Stimulated activated CD4-positive, alpha-beta T cell treated with anti-CD3 and anti-CD28 coated beads, Interleukin-4, amount 100 ng/mL, for 1 hour (primary cell): ENCODE data around the gene MIOS.
"Not testable (repeated sequence)": the region's sequence is repeated elsewhere in the genome, so short reads cannot be mapped to it uniquely, and the experiment has no call there.

ENCODE experiments used
- DNase-seq: peaks from one replicate; pipeline ENCODE4 v3.0.0-alpha.2; 2020

Gene MIOS

DNA sequence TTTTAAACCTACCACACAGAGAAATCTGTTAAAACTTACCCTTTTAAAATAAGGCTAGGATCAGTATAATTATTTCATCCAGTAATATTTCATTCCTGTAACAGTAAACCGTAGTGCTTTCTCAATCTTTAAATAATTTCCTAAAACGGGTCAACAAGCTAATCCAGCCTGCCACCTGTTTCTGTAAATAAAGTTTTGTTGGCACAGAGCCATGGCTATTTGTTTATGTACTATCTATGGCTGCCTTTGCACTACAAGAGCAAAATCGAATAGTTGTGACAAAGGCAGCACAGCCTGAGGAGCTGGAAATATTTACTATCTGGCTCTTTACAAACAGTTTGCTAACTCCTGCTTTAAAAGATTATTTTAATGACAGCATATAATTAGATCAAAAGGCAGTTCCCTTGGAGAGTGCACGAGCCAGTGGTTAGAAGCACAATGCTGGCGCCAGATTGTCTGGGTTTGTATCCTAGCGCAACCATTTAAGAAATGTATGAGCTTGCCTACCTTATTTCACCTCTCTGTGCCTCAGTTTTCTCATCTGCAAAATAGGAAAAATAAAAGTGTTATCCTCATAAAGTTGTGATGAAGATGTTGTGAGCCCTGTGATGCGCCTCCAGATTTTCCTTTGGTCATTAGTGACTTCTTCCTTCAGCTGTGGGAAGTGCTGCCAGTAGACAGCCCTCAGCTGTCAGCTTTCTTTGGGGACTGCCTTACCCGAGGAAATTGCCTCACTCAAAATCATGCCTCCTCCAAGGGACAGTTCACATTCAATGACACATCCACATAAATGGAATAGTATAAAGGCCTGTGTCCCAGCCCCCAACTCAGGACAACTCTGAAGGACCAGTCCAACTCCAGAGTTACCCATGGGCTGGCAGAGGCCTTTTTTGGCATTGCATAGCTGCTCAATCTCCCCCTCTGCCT is 11.8 kb upstream of the MIOS start:
- DNase-seq, result no peak

DNA sequence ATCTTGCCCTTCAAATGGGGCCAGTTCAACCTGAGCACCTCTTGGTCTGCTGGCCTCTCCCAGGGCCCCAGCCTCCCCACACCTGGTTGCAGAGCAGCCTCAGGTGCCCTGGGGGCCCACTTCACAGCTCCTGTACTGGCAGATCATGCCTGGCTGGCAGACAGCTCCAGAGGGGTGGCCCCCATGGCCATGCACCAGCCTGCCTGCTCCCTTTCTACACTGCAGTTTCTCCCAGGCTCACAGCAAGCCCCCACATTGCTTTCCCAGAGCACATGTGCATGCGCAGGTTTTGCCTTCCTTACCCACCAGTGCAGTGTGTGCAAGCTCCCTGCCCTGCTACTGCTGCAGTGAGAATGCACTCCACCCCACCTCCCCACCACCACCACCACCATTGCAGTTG is 9.8 kb upstream of the MIOS start:
- no peak for DNase-seq

DNA sequence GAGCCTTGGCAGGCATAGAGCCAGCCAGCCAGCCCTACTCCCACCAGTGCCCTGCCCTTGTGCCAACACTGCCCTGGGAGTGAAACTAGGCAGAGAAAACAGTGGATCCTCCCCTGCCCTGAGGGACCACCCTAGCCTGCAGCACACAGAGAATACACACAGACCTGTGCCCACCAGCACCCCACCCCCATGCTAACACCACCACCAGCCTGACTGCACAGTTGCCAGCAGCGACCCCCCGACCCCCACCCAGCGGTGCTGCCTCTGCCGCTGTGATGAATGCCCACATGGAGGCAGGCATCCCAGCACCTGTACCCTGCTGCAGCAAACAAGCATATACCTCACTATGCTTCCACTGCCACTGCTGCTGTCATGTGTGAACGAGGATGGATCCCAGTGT is 9.4 kb upstream of the MIOS start:
- DNase-seq, result no peak

DNA sequence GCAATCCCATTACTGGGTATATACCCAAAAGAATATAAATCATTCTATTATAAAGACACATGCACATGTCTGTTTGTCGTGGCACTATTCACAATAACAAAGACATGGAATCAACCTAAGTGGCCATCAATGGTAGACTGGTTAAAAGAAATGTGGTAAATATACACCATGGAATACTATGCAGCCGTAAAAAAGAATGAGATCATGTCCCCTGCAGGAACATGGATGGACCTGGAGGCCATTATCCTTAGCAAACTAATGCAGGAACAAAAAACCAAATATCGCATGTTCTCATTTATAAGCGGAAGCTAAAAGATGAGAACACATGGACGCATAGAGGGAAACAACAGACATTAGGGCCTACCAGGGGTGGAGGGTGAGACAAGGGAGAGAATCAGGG is 5.1 kb upstream of the MIOS start:
- DNase-seq, result not testable (repeated sequence)

DNA sequence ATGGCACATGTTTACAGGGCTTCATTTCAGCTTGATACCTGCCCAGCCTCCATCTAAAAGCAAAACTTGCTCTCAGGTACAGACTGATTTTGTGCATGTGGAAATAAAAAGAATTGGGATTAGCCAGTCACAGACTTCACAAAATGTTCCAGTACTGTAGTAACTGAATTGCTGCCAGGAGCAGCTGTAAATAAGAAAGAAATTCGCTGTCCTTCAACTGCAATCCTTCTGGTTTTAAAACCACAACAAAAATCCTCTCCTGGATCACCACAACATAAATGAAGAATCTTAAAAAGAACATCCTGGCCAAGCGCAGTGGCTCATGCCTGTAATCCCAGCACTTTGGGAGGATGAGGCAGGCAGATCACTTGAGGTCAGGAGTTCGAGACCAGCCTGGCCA is 3.9 kb upstream of the MIOS start:
- DNase-seq, result no peak

DNA sequence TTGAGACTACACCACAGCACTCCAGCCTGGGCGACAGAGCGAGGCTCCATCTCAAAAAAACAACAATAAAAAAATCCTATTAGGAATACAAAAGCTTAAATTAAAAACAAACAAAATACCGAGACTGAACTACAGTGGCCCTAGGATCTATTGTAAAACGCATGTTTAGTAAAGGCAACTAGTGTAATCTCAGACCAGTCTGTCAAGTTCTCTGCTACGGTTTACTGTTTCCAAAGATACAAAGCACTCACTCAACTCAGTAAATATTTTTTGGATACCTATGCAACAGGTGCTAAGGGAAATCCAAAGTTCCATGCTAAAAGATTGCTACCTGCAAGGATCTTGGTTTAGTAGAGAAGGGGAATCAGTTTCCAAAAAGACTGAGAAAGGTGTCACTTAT is 3.4 kb upstream of the MIOS start:
- no peak for DNase-seq

DNA sequence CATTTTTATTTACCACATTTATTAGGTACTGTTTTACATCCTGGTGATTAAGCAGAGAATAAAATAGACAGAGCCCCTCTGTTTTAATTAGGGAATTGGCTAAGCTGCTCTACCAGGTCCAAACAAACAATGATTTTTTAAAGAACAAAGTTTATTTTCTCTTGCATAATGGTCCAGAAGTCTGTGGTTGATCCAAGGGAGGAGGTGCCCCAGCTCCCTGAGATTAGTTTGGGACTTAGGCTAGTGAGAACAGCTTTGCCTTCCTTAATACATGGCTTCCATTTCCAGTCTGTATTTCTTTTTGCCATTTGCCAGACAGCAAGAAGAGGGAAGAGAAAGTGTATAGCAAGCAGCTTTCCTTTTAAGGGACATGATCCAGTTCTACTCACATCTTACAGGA is 2.9 kb upstream of the MIOS start:
- no peak for DNase-seq

DNA sequence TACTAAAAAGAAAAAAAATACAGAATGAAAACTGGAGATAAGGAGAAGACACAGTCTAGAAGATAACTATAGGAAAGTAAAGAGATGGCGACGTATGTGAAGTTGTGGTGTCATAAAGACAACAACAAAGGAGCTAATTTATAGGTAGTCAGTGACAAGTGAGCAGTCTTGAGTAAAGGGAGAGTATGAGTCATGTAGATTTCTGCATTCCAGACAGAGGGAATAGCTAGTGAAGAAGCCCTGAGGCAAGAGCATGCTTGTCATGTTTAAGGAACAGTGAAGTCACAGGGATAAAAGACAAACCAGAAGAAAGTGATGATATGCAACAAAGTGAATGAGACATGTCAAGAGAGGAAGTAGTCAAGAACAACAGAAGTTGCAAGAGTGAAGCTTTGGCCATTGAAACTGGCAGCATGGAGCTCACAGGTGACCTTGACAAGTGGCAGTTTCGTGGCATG is 2.3 kb upstream of the MIOS start:
- DNase-seq, result no peak

DNA sequence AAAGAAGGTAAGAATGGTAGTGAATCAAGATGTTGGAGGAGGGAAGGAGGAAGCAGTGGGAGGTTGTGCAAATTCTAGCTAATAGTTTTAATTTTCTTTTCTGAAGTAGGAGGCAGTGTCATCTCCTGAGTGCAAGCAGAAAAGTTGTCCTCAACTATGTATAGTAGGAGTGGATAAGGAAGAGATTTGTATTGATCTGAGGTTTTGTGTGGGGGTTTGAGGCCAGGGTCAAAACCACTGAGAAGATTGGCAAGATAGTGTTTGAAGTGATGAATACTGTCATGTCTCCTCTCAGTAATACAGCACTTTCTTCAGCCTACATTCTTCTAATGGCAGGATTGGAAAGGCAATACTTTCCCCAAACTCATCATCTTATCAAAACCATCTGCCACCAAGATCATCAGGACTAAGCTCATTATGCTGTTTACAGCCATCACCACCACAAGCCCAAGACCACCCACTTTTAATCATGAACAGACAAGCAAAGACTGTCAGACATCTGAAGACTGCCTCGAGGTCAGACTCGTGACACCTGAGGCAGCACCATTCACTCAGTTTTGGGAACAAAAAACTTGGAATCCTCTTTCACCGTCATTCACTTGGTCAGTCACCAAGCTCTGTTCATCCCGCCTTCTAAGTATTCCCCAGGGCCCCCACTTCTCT is 1.5 kb upstream of the MIOS start:
- no peak for DNase-seq

DNA sequence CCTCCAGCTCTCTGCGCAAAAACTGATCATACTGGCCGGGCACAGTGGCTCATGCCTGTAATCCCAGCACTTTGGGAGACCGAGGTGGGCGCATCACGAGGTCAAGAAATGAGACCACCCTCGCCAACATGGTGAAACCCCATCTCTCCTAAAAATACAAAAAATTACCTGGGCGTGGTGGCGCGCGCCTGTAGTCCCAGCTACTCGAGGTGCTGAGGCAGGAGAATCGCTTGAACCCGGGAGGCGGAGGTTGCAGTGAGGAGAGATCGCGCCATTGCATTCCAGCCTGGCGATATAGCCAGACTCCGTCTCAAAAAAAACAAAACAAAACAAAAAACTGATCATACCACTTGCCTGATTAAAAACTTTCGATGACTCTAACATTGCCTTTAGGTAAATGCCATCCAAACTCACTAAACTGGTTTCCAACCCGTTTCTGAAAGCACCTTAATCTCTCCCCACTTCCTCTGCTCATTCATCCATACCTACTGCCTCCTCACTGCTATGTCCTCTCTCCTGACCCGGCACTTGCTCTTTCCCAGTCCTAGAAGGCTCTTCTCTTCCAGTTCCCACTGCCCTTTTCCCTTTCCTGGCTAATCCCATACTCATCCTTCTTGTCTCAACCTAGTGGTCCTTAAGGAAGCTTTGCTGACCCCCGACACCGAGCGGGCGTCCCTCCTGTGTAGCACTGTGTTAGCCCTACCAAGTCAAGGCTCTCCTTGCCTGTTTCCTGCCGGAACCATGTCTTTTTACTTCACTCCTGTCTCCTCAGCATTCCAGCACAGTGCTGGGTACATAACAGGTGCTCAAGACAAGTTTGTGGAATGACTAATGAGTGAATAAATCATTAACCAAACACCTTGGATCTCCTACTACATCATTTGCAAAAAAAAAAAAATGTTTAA is 686 bp upstream of the MIOS start:
- no peak for DNase-seq

DNA sequence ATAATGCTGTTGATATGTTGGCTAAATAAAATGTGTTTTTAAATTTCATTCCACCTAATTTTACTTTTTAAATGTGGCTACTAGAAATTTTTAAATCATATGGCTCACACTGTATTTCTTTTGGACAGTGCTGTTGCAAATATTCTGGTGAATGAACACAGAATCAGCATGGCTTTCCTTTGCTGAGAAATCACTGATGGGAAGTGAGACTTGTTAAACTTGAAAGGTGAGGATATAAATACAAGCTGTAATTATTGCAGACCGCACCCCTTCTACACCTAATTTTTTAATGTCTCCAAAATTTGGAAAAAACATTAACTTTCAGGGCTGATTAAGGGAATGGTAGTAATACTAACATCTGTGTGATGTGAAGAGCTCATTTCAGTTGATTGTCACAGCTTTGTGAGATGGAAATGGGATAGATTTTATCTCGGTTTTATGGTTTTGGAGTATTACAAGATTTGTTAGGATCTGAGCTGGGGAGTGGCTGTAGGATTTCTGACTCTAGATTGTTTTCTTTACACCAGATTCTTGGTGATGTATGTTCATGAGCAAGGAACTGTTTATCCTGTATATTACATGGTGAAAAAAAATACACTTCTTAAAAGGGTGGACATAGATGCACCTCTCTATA is 1.3 kb downstream of the MIOS start:
- DNase-seq, result no peak

DNA sequence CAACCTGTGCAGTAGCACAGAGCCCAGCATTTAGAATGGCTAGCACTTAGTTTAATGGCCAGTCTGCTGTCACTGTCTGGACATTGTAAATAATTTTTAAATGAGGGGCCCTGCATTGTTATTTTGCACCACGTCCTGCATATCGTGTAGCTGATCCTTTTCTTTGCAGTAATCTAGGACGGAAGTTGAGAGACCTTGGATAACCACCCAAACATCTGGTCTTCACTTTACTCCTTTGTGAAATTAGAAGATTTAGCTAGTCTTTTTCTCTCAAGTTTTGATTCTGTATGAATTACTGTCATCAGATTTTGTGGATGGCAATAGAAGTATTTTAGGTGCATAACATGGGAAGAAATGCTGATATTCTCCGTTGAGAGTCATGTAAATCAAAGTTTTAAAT is 1.9 kb downstream of the MIOS start:
- no peak for DNase-seq

DNA sequence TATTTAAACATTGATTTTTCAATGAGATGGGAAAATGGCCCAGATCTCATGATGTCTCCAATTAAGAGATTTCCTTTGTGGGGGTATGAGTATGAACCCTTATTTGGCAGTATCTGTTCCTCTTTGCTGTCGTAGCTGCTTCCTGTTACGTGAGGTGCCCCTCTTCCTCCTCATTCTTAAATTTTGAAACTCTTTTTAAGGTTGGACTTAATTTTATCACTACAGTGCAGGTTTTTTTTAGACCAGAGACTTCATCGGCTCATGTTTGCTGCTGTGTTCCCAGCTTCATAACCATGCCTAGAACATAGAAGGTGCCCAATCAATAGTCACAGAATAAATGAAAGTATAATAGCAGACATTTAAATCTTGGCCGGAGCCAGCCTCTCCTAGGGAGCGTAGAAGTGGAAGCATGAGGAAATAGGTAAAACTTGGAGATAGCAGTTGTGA is 2.4 kb downstream of the MIOS start:
- no peak for DNase-seq

DNA sequence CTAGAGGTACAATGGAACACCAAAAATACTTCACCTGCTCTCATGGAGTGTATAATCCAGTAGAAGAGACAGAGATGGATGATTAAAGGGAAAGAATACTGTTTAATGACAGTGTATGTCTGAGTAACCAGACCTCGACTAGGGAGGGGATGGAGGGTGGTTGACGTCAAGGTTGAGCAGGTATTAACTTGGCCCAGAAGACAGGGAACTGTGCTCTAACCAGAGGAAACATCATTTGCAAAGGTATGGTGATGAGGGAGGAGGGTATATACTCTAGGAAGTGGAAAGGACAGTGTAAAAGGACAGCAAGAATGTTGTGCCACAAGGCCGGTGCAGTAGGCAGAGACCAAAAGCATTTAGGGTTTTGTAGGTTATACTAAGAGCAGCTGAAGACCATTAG is 2.9 kb downstream of the MIOS start:
- no peak for DNase-seq

DNA sequence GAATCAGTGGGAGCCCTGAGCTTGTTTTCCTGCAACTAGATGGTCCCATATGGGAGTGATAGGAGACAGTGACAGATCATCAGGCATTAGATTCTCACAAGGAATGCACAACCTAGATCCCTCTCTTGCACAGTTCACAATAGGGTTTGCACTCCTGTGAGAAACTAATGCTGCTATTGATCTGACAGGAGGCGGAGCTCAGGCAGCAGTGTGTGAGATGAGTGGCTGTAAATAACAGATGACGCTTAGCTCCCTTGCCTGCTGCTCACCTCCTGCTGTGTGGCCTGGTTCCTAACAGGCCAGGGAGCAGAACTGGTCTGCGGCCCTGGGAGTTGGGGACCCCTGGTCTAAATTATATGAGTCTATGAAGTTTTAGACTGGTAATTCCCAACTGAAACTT is 3.9 kb downstream of the MIOS start:
- DNase-seq, result no peak

DNA sequence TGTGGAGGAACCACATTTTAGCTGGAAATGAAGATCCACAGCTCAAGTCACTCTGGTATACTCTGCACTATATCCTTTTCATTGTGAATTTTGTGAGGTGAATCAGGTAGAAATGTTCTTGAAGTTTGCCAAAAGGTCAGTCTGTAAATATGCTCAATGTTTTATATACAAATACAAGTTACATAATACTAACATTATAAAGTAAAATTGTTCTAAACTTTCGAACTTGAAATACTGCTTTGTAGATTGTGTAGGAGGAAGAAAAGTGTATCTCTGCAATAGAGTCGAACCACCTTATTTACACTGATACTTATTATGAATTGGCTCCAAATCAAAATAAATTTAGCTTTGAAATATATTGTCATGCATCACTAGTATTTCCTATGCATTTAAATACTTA is 7.0 kb downstream of the MIOS start:
- no peak for DNase-seq

DNA sequence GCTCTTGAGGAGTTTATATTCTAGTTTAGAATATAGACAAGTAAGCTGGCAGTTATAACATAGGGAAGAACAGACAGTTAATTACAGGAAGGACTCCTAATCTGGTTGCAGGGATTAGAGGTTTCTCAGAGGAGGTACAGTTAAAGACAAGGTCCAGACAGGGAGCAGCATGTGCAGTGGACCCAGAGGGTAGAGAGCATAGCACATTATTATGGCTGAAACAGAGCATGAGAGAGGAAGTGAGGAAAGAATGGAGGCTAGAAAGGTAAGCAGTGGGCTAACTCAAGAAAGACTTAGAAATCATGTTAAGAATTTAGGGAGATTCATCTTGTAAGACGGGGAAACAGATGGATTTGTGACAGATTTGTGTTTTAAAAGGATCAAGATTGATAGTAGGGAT is 9.7 kb downstream of the MIOS start:
- DNase-seq, result no peak

DNA sequence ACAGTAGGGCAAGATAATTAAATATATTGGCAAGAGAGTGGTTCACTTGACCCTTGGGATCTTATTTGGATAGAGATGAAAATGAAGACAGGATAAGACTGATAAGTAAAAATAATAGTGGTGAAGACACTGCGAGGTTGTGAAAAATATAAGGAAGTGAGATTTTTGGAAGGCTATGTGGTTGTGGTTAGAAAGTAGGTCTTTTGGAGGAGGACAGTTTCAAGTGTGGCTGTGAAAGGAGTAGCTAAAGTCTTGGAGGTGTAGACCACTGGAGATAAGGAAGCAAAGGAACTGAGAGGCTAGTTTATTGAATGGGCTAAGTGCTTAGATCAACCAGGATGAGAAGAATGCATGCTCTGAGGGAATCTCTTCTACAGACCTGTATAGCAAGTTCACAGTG is 11.2 kb downstream of the MIOS start:
- DNase-seq, result no peak

DNA sequence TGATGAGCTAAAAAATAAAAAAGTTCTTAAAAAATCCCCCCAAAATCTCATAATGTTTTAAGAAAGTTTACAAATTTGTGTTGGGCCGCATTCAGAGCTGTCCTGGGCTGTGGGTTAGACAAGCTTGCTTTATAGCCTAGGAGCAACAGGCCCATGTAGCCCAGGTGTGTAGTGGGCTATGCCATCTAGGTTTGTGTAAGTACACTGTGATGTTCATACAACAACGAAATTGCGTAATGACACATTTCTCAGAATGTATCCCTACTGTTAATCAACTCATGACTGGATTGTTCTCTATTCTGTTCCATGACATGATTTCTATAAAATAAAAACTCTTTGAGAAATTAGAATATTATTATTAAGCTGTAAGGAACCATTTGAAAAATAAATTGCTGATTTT is 13.0 kb downstream of the MIOS start:
- DNase-seq, result no peak

DNA sequence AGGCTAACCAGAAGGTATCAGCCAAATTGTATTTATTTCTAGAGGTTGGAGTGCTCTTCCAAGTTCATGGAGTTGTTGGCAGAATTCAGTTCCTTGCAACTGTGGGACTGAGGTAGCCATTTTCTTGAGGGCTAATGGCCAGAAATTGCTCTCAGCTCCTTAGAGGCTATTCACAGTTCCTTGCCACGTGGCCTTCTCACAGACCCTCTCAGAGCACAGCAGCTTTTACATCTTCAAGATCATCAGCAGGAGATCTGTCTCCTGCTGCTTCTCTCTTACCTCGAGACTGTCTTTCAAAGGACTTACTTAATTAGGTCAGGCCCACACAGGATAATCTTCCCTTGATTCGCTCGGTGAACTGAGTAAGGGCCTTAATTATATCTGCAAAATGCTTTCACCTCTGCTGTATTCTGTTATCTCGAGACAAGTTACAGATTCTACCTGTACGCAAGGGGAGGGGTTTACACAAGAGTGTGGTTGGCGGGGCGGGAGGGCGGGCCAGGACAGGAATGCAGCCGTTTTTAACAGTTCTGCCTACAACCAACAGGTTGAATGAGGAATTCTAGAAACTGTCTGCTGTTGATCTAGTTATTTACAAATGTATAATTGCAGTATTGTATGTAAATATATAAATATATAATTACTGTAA is 15.0 kb downstream of the MIOS start:
- no peak for DNase-seq

DNA sequence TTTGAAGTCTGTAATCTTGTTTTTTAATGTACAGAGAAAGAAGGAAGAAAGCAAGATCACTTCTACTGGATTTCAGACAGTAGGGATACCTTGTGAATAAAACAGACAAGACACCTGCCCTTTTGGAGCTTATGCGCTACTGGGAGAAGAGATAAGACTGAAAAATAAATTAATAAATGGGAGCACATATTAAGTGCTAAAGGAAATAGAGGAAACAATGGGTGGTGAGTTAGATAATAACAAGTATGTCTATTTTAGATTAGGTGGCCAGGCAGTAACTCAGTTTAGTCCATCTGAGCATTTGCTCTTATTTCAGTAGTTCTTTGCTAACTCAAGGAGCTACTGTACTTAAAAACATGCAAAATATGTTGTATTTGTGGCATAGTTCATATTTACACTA is 15.9 kb downstream of the MIOS start:
- no peak for DNase-seq

DNA sequence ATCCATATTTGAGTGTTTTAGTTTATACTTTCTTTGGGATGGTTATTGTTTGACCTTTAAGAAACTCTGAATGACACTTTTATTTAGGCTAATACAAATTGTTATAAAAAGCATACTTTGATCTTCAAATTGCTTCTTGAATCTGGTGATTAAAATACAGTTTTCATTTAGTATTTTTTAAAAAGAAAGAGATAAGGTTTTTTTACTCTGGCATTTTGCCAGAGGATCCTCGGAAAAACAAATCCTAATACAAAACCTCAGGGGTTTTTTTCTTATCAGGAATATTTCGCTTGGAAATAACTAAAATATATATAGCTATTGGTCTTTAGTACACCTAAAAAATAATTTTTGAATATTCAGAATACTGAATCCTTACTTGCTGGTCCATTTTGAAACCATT is 17.0 kb downstream of the MIOS start:
- no peak for DNase-seq
